Common myeloid progenitor, CD34-positive (primary cell): ENCODE measurements around the gene ZFYVE26.
"Not testable (repeated sequence)": the region's sequence is repeated elsewhere in the genome, so short reads cannot be mapped to it uniquely, and the experiment has no call there.

ENCODE experiments used
- CTCF ChIA-PET: fragments of 350-600 bp; sonication (Branson Sonifier 250); formaldehyde crosslinking; loops from one replicate; lab custom pipeline; 2021; ENCODE audit warnings: antibody characterized with exemption; lab: Charles Lee
- POLR2A ChIA-PET: fragments of 350-600 bp; sonication (Branson Sonifier 250); formaldehyde crosslinking; loops from one replicate; lab custom pipeline; 2021; ENCODE audit warnings: antibody characterized with exemption; lab: Charles Lee
- DNase-seq, 3 donors: peaks; one replicate each; pipeline versions ENCODE4 v3.0.0 to v3.0.0-alpha.2; 2013
- H3K27ac ChIP-seq, 2 experiments: 1 replicate in 1 of 2; 2 replicates in 1 of 2; pipeline ENCODE4 v1.7.0; 2013; ENCODE audit warnings: inconsistent platforms in 2 of 2, low read length in 2 of 2, mild to moderate bottlenecking in 2 of 2, low read depth in 1 of 2, moderate library complexity in 1 of 2; ENCODE audit not compliant: severe bottlenecking in 2 of 2, insufficient read depth in 1 of 2, poor library complexity in 1 of 2
- H3K27me3 ChIP-seq, 5 experiments: replicated peaks in 2 of 5; 1 replicate in 3 of 5; 2 replicates in 2 of 5; pipeline versions ENCODE4 v1.6.1 to v1.7.0; 2013; ENCODE audit warnings: low read length in 4 of 5, mild to moderate bottlenecking in 2 of 5, moderate library complexity in 2 of 5, inconsistent platforms in 1 of 5; ENCODE audit not compliant: insufficient read depth in 5 of 5, control insufficient read depth in 4 of 5
- H3K36me3 ChIP-seq, 4 experiments: 1 replicate in 2 of 4; 2 replicates in 2 of 4; pipeline versions ENCODE4 v1.6.1 to v1.7.0; 2013; ENCODE audit warnings: low read length in 3 of 4, control low read depth in 1 of 4, mild to moderate bottlenecking in 1 of 4; ENCODE audit not compliant: control insufficient read depth in 4 of 4, insufficient read depth in 4 of 4
- H3K4me1 ChIP-seq, 4 experiments: 1 replicate in 3 of 4; 2 replicates in 1 of 4; pipeline versions ENCODE4 v1.6.1 to v1.7.1; 2013; ENCODE audit warnings: low read length in 3 of 4, mild to moderate bottlenecking in 3 of 4, control low read depth in 1 of 4, inconsistent platforms in 1 of 4, moderate library complexity in 1 of 4; ENCODE audit not compliant: control insufficient read depth in 4 of 4, insufficient read depth in 4 of 4; ENCODE audit errors: control extremely low read depth in 1 of 4
- H3K4me3 ChIP-seq, 7 experiments: 1 replicate in 4 of 7; 2 replicates in 3 of 7; pipeline versions ENCODE4 v1.5.1 to v1.7.0; 2013; ENCODE audit warnings: mild to moderate bottlenecking in 7 of 7, low read length in 6 of 7, moderate library complexity in 6 of 7, inconsistent platforms in 2 of 7, low read depth in 2 of 7, control low read depth in 1 of 7; ENCODE audit not compliant: insufficient read depth in 4 of 7, control insufficient read depth in 1 of 7; ENCODE audit errors: extremely low read depth in 1 of 7
- H3K9me3 ChIP-seq, 5 experiments: 1 replicate in 4 of 5; 2 replicates in 1 of 5; pipeline versions ENCODE4 v1.6.1 to v1.7.1; 2013; ENCODE audit warnings: low read length in 4 of 5, mild to moderate bottlenecking in 2 of 5, inconsistent platforms in 1 of 5, low read depth in 1 of 5, moderate library complexity in 1 of 5; ENCODE audit not compliant: control insufficient read depth in 4 of 5, insufficient read depth in 2 of 5; ENCODE audit errors: control extremely low read depth in 1 of 5
- WGBS: methylation state at CpG from one replicate; pipeline ENCODE4 v1.1.5; 2013; ENCODE audit not compliant: insufficient coverage; 5-methylcytosine and 5-hydroxymethylcytosine counted together

The ZFYVE26 gene

DNA sequence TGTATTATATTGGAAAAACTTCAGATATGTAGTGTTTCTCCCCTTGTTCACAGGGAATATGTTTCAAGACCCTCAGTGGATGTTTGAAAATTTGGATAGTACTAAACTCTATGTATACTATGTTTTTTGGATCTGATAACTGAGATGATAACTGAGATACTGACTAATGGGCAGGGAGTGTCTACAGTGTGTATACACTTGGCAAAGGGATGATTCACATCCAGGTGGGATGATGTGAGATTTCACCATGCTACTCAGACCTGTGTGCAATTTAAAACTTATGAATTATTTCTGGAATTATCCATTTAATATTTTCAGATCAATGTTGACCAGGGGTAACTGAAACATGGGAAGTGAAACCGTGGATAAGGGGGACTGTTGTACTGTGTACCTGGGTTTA lies 17.0 kb upstream of the ZFYVE26 start:
- Histone ChIP-seq H3K9me3 (no peaks in the 10 kb centered on the region), H3K27ac (no peak overlapping the region), H3K27me3 (no peaks in the 10 kb centered on the region), H3K36me3 (peaks cover 0 to 15% (median 11%) of the 10 kb centered on the region in 4 experiments), H3K4me3 (no peak overlapping the region), H3K4me1 (no peaks in the 10 kb centered on the region)
- POLR2A ChIA-PET = no interaction called here
- CTCF ChIA-PET = interaction anchor here (0.7 to 1.2 kb wide), 3 partner anchors 24 to 1011 kb away, joined by 3 to 5 read pairs (median 3); no protein-coding TSS in a partner anchor
- DNase-seq = no peak
- WGBS = no CpG with 5 or more reads among the region's 1 CpG

DNA sequence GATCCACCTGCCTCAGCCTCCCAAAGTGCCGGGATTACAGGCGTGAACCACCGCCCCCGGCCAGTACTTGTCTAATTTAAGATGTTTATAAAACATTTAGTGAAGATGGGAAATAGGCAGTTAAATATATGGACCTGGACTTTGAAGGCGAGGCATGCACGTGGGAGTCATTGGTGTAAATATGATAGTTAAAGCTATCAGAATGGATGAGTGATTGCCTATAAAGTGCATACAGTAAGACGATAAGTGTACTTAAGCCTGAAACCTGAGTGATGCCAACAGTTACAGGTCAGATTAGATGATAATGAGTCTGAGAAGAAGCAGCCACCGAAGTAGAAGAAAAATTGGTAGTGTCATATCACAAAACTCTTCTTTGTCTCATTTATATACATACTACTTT lies 14.7 kb upstream of the ZFYVE26 start:
- POLR2A ChIA-PET = no interaction called here
- no peak overlapping the region for H3K27ac ChIP-seq
- 96% methylated on average over 3 of the region's 8 CpGs for WGBS
- CTCF ChIA-PET = no interaction called here
- peaks cover 6 to 20% (median 9%) of the 10 kb centered on the region in 4 experiments for H3K36me3 ChIP-seq
- no peak overlapping the region for H3K4me3 ChIP-seq
- H3K9me3 ChIP-seq = no peaks in the 10 kb centered on the region
- no peaks in the 10 kb centered on the region for H3K4me1 ChIP-seq
- DNase-seq = no peak
- H3K27me3 ChIP-seq = no peaks in the 10 kb centered on the region

DNA sequence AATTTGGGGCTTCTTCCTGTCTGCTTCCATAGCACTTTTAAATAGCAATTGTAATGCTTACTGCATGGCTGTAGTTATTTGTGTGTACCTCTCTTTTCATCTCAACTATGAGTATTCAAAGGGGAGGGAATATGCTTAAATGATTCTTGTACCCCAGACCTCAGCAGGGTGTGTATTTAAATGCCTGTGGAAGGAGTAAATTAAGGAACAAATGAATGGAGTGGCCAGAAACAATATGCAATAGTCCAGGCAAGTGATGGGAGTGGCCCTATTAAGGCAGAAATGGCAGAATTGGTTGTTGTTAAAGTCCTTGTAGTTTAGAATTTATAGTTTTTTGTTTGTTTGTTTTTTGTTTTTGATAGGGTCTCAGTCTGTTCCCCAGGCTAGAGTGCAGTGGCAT lies 4.7 kb upstream of the ZFYVE26 start:
- H3K4me3 ChIP-seq = peak overlapping the region in 2 of 7 experiments; percentile 94 to 100
- ChIA-PET CTCF (interaction anchor here (1.2 kb wide), 1 partner anchor 15 kb away, joined by 4 read pairs; no protein-coding TSS in a partner anchor), POLR2A (no interaction called here)

DNA sequence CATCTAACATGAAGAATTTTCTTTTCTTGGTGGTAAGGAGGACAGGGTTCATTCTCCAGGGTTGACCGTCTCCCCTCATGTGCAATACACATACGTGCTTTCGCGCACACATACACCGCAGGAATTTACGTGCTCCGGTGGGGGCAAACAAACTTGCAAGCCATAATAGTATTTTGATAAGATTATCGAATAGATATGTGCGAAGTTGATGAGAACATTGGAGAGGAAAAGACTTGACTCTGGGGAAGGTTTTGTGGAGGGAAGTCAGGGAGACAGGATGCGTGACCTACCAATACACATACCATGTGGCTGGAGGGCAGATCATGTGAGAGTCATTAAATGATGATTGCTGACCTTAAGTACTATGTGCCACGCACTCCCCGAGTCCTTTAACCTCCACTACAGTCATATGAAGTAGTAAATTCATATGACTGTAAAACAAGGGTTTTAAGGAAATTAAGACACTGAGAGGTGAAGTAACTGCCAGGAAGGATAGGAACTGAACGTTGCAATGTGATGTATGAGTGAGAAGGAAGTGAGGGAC lies 4.1 kb upstream of the ZFYVE26 start:
- DNase-seq = peak; percentile 5 to 39 (median 11)

More for the DNA sequence above, 4.7 kb upstream of the ZFYVE26 start:
- H3K36me3 ChIP-seq = peaks cover 0 to 2% (median 0%) of the 10 kb centered on the region in 4 experiments
- no peak overlapping the region for H3K27ac ChIP-seq
- H3K4me1 ChIP-seq = peaks cover 12 to 28% (median 20%) of the 10 kb centered on the region in 4 experiments
- H3K27me3 ChIP-seq = no peaks in the 10 kb centered on the region
- DNase-seq = no peak
- H3K9me3 ChIP-seq = no peaks in the 10 kb centered on the region

DNA sequence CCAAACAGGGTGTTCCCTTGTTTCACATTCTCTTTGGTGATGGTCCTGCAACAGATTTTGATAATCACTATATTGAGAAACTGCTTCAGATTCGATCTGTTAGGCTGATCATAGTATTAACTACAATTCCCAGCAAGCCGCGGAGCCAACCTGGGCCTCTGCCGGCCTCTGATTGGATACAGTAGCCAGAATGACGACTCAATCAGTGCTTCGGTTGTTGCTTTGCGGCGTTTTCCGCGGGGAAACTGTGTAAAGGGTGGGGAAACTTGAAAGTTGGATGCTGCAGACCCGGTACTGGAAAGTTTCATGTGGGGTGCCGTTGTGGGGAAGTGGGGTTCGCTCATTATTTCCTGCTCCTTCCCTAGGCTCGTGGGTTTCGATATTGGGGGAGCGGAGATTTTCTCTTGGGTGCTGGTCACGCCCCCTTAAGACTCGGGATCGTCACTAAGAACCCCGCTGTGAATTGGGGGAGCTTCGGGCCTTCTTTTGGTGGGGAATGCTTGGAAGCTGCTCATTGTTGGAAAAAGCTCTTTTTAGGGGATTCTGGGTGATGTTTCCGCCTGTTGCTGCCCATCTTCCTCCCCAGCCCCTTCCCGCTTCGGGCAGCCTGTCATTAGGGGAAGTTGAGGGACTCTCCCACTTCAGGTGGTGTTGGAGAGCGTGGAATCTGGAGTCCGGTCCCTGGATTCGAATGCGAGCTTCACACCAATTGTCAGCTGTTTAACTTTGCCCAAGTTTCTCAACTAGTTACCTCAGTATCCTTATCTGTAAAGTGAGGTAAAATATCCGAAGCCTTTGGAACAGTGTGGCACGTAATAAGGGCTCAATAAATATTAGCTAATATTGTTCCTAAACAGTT lies 3.4 kb upstream of the ZFYVE26 start, which contains the start of gene RAD51B:
Gene RAD51B, plus strand, starts transcription at position 217 of the 859 bp plus-strand sequence.
- H3K9me3 ChIP-seq = no peaks in the 10 kb centered on the region
- no peaks in the 10 kb centered on the region for H3K27me3 ChIP-seq
- WGBS = 0% methylated on average over 10 of the region's 30 CpGs
- peaks cover 0 to 2% (median 0%) of the 10 kb centered on the region in 4 experiments for H3K36me3 ChIP-seq
- ChIA-PET CTCF (interaction anchor here (0.6 kb wide), 1 partner anchor 119 kb away, joined by 3 read pairs; no protein-coding TSS in a partner anchor), POLR2A (no interaction called here)
- DNase-seq = peak; percentile 86 to 88 (median 87)
- peaks cover 19 to 42% (median 31%) of the 10 kb centered on the region in 4 experiments for H3K4me1 ChIP-seq
- H3K27ac ChIP-seq = peak within 1 kb of the TSS; percentile 62 to 83
- peak within 1 kb of the TSS; percentile 93 to 100 (median 97) for H3K4me3 ChIP-seq

More for the DNA sequence above, 4.1 kb upstream of the ZFYVE26 start:
- ChIA-PET POLR2A (no interaction called here), CTCF (no interaction called here)
- peak overlapping the region; percentile 62 to 83 for H3K27ac ChIP-seq
- peak overlapping the region in 6 of 7 experiments; percentile 94 to 100 (median 98) for H3K4me3 ChIP-seq
- H3K27me3 ChIP-seq = no peaks in the 10 kb centered on the region
- no peaks in the 10 kb centered on the region for H3K9me3 ChIP-seq
- WGBS = 51% methylated on average over 9 of the region's 13 CpGs
- peaks cover 16 to 35% (median 26%) of the 10 kb centered on the region in 4 experiments for H3K4me1 ChIP-seq
- peaks cover 0 to 2% (median 0%) of the 10 kb centered on the region in 4 experiments for H3K36me3 ChIP-seq

DNA sequence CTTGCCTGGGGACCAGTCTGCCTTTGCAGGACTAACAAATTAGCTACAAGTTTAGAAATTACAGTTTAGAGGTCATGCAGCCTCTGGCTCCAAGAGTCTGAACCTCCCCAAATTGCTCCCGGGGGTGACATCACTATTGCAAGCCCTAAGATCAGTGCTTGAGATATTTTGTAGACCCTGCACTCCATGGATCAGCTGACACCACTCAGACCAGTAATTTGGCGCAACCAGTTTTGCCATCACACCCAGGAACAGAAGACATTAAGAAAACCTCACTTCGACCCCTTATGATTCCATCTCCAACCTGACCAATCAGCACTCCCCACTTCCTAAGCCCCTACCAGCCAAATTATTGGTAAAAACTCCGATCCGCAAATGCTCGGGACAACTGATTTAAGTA lies 2.1 kb upstream of the ZFYVE26 start:
- Histone ChIP-seq H3K4me3 (peak overlapping the region in 1 of 7 experiments; percentile 100), H3K4me1 (peaks cover 19 to 43% (median 33%) of the 10 kb centered on the region in 4 experiments)
- DNase-seq, H3K9me3 ChIP-seq, H3K27me3 ChIP-seq, H3K27ac ChIP-seq, CTCF ChIA-PET, H3K36me3 ChIP-seq: not testable (repeated sequence)
- POLR2A ChIA-PET = interaction anchor here (0.7 kb wide), 1 partner anchor 85 kb away, joined by 4 read pairs; no protein-coding TSS in a partner anchor
- 98% methylated on average over 6 of the region's 6 CpGs for WGBS
